Measurements from ENCODE around the gene FCHO1. TPM values are rescaled to one million over a fixed set of nuclear protein-coding genes. Genes with fewer than 3 reads are reported as not detected.

Gene FCHO1, protein sequence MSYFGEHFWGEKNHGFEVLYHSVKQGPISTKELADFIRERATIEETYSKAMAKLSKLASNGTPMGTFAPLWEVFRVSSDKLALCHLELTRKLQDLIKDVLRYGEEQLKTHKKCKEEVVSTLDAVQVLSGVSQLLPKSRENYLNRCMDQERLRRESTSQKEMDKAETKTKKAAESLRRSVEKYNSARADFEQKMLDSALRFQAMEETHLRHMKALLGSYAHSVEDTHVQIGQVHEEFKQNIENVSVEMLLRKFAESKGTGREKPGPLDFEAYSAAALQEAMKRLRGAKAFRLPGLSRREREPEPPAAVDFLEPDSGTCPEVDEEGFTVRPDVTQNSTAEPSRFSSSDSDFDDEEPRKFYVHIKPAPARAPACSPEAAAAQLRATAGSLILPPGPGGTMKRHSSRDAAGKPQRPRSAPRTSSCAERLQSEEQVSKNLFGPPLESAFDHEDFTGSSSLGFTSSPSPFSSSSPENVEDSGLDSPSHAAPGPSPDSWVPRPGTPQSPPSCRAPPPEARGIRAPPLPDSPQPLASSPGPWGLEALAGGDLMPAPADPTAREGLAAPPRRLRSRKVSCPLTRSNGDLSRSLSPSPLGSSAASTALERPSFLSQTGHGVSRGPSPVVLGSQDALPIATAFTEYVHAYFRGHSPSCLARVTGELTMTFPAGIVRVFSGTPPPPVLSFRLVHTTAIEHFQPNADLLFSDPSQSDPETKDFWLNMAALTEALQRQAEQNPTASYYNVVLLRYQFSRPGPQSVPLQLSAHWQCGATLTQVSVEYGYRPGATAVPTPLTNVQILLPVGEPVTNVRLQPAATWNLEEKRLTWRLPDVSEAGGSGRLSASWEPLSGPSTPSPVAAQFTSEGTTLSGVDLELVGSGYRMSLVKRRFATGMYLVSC
- total RNA-seq (1 to 10 TPM; 2.9 to 6.9 TPM), polyA plus RNA-seq (1 to 10 TPM; 1.5 to 1.6 TPM)
- long read RNA-seq, donor 1, partial matches to known transcripts: 3 of 6 reads
- long read RNA-seq, donor 1, other reads (novel, unspliced or antisense): 3 of 6 reads
- long read RNA-seq, donor 2, partial matches to known transcripts: 2 of 4 reads
- long read RNA-seq, donor 2, other reads (novel, unspliced or antisense): 2 of 4 reads

DNA sequence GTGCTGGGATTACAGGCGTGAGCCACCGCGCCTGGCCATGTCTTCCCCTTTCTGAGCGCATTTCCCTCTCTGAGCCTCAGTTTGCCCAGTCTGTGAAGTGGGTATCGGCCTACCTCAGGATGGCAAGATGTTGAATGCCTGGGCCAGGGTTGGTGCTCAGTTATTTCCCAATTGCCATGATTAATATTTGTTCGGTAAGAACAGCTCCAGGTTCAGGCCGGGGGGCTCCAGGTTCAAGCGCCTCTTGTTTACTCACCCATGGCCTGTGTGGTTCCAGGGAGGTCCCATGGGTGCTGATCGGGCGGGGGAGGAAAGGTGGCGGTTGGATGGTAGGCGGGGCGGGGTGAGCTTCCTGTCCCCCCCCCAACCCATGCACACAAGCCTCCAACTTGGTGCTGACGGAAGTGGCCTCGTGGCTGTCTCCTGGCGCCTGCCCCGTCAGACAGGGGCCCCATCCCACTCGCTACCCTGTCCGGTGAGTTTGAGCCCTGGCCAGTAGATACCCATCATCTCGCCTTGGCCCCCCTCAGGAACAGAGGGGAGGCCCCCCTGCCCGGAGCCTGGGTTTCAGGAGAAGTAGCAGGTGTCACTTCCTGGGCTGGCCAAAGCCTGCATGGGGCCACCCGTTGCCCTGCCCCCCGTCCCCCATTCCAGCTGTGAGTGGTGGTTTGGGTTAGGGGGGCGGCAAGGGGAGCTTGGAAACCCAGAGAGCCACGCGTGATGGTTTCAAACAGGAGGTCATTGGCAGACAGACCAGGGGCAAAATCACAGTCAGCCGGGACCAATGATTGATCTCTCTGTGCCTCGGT, at the start of gene FCHO1:
FCHO1 (plus strand) TSS at position 375 of the 809 bp plus-strand sequence. CDS start 3,688 bp downstream, outside the sequence.
- no peaks in the 10 kb centered on the region for H3K27me3 ChIP-seq (ENCODE audit: control insufficient read depth in 1 of 2, insufficient read depth in 2 of 2, low read length in 1 of 2)
- WGBS, 2 donors: 68 to 69% methylated on average over 28 of the region's 28 CpGs
- no peak within 1 kb of the TSS for H3K27ac ChIP-seq (ENCODE audit: low read depth in 1 of 2, low read length in 2 of 2)
- ATAC-seq (ENCODE audit: low FRiP score): no peak
- intact Hi-C loops (cut with DNase I): no loop called here
- no peaks in the 10 kb centered on the region for H3K36me3 ChIP-seq (ENCODE audit: control insufficient read depth in 1 of 2, insufficient read depth in 2 of 2, low read length in 1 of 2)
- no peaks in the 10 kb centered on the region for H3K9me3 ChIP-seq (ENCODE audit: control insufficient read depth, low read length)
- no peaks in the 10 kb centered on the region for H3K4me1 ChIP-seq (ENCODE audit: control insufficient read depth in 1 of 2, insufficient read depth in 2 of 2, low read length in 2 of 2)
- DNase-seq: peak in 1 of 2 donors; percentile 74
- H3K4me3 ChIP-seq (ENCODE audit: low read length in 2 of 2): no peak within 1 kb of the TSS

DNA sequence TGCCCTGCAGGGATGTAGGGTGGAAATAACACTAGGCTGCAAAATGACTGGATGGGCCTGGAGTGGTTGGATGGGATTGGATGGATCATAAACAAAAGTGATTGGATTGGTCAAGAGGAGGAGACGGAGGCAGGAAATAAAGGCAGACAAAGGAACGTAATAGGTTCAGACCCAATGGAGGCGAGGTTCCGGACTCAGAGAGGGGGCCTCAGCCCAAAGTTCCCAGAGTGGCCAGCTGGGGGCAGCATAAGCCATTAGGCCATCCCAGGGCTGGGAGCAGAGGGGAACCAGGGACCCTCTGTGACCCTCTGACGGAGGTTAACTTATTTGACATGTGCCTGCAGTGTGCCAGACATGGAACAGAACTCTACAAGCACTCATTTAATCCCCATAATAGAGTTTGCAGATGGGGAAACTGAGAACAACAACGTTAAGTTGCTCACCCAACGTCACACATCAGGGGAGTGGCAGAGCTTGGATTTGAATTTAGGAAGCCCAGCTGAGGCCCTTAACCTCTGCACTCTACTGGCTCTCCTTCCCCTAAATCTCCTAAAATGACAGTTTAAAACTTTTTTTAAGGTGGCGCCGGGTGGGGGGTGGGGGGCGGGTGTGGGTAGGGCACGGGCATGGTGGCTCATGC, 47.3 kb upstream of the FCHO1 start:
- Histone ChIP-seq H3K36me3 (ENCODE audit: control insufficient read depth in 1 of 2, insufficient read depth in 2 of 2, low read length in 1 of 2) (no peaks in the 10 kb centered on the region), H3K4me3 (ENCODE audit: low read length in 2 of 2) (no peak overlapping the region), H3K4me1 (ENCODE audit: control insufficient read depth in 1 of 2, insufficient read depth in 2 of 2, low read length in 2 of 2) (no peaks in the 10 kb centered on the region), H3K9me3 (ENCODE audit: control insufficient read depth, low read length) (no peaks in the 10 kb centered on the region), H3K27me3 (ENCODE audit: control insufficient read depth in 1 of 2, insufficient read depth in 2 of 2, low read length in 1 of 2) (peaks cover 0 to under 1% of the 10 kb centered on the region in 2 donors), H3K27ac (ENCODE audit: low read depth in 1 of 2, low read length in 2 of 2) (no peak overlapping the region)
- peak; percentile 63 for ATAC-seq (ENCODE audit: low FRiP score)
- DNase-seq: peak; percentile 69 to 87
- intact Hi-C loops (cut with DNase I): loop anchor here in 1 of 2 donors (5.0 kb wide), 1 partner anchor 73 kb away; no protein-coding TSS in a partner anchor
- WGBS, 2 donors: 42 to 51% methylated on average over 11 of the region's 11 CpGs

DNA sequence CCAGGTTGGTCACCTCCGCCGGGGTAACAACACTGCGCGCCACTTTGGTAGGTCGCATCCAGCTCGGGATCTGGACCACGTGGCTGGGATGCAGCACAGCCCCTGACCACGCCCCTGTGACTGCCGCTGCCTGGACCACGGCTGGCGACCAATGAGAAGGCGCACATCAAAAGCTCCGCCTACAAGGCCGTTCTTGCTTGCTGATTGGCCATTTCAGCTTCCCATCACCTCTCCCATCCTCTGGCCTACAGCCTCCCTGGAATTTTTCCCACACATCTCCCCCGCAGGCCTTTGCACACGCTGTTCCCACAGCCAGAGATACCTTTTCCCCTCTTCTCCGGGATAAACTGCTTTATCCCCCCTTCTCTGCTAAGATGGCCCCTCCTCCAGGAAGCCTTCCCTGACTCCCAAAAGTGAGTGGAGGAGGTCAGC, 44.5 kb upstream of the FCHO1 start:
- no peaks in the 10 kb centered on the region for H3K36me3 ChIP-seq (ENCODE audit: control insufficient read depth in 1 of 2, insufficient read depth in 2 of 2, low read length in 1 of 2)
- H3K4me1 ChIP-seq (ENCODE audit: control insufficient read depth in 1 of 2, insufficient read depth in 2 of 2, low read length in 2 of 2): no peaks in the 10 kb centered on the region
- 8 to 10% methylated on average over 17 of the region's 17 CpGs for WGBS, 2 donors
- H3K4me3 ChIP-seq (ENCODE audit: low read length in 2 of 2): no peak overlapping the region
- ATAC-seq (ENCODE audit: low FRiP score) (no peak), DNase-seq (no peak)
- no peaks in the 10 kb centered on the region for H3K9me3 ChIP-seq (ENCODE audit: control insufficient read depth, low read length)
- intact Hi-C loops (cut with DNase I): no loop called here
- H3K27me3 ChIP-seq (ENCODE audit: control insufficient read depth in 1 of 2, insufficient read depth in 2 of 2, low read length in 1 of 2): no peaks in the 10 kb centered on the region
- no peak overlapping the region for H3K27ac ChIP-seq (ENCODE audit: low read depth in 1 of 2, low read length in 2 of 2)

DNA sequence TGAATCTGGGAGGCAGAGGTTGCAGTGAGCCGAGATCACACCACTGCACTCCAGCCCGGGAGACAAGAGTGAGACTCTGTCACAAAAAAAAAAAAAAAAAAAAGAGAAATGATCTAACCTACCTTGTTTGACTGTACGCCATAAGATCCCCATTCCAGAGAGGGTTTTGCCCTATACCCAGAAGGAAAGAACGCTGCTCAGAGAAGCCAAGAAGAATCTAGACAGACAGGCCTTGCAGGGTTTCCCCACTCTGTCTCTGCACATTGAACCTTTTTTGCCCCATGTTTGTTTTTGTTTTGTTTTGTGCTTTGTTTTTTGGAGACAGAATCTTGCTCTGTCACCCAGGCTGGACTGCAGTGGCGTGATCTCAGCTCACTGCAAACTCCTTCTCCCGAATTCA, 39.4 kb upstream of the FCHO1 start:
- intact Hi-C loops (cut with DNase I): no loop called here
- Histone ChIP-seq H3K4me3 (ENCODE audit: low read length in 2 of 2) (no peak overlapping the region), H3K9me3 (ENCODE audit: control insufficient read depth, low read length) (no peaks in the 10 kb centered on the region), H3K36me3 (ENCODE audit: control insufficient read depth in 1 of 2, insufficient read depth in 2 of 2, low read length in 1 of 2) (no peaks in the 10 kb centered on the region), H3K27ac (ENCODE audit: low read depth in 1 of 2, low read length in 2 of 2) (no peak overlapping the region), H3K27me3 (ENCODE audit: control insufficient read depth in 1 of 2, insufficient read depth in 2 of 2, low read length in 1 of 2) (no peaks in the 10 kb centered on the region), H3K4me1 (ENCODE audit: control insufficient read depth in 1 of 2, insufficient read depth in 2 of 2, low read length in 2 of 2) (no peaks in the 10 kb centered on the region)
- 72 to 73% methylated on average over 6 of the region's 6 CpGs for WGBS, 2 donors
- no peak for DNase-seq
- ATAC-seq (ENCODE audit: low FRiP score): no peak

DNA sequence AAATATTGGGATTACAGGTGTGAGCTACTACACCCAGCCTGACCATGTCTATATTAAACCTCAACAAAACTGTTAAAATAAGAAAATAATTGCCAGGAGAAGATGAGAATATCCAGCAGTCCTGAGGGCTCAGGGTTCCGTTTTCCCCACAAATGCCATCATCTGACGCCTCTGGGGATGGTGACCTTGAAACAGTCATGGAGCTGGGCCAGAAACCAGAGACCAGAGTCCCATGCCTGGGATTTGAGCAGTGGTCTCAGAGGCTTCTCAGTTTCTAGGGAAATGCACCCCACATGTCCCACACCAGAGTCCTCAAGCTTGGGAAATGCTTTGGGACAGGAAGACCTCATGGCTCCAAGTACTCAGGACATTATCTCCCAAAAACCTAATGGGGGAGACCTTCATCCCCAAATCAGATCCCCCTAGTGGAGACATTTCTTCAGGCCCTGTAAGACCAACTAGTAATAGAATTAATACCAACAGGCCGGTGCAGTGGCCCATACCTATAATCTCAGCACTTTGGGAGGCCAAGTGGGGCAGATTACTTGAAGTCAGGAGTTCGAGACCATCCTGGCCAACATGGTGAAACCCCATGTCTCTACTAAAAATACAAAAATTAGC, 34.9 kb upstream of the FCHO1 start:
- Histone ChIP-seq H3K4me1 (ENCODE audit: control insufficient read depth in 1 of 2, insufficient read depth in 2 of 2, low read length in 2 of 2) (no peaks in the 10 kb centered on the region), H3K9me3 (ENCODE audit: control insufficient read depth, low read length) (no peaks in the 10 kb centered on the region), H3K4me3 (ENCODE audit: low read length in 2 of 2) (no peak overlapping the region), H3K36me3 (ENCODE audit: control insufficient read depth in 1 of 2, insufficient read depth in 2 of 2, low read length in 1 of 2) (no peaks in the 10 kb centered on the region), H3K27me3 (ENCODE audit: control insufficient read depth in 1 of 2, insufficient read depth in 2 of 2, low read length in 1 of 2) (no peaks in the 10 kb centered on the region), H3K27ac (ENCODE audit: low read depth in 1 of 2, low read length in 2 of 2) (no peak overlapping the region)
- intact Hi-C loops (cut with DNase I): no loop called here
- 59 to 67% methylated on average over 4 of the region's 4 CpGs for WGBS, 2 donors
- ATAC-seq (ENCODE audit: low FRiP score) (no peak), DNase-seq (no peak)

DNA sequence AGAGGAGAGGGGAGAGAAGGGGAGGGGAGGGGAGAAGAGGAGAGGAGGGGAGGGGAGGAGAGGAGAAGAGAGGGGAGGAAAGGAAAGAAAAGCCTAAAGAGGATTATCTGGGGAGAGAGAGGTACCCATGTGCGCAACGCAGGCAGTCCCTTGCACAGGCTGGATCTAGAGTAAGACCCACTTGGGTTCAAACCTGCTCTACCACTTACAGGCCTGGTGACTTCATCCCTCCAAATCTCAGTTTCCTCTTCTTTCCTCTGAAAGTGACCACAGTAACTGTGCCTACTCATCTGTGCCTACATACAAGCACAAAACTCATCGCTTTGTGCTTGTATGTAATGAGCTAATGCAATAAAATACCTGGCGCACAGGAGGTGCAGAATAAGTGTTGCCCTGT, 32.7 kb upstream of the FCHO1 start:
- 86 to 89% methylated on average over 4 of the region's 4 CpGs for WGBS, 2 donors
- DNase-seq (no peak), ATAC-seq (ENCODE audit: low FRiP score) (no peak)
- no peaks in the 10 kb centered on the region for H3K36me3 ChIP-seq (ENCODE audit: control insufficient read depth in 1 of 2, insufficient read depth in 2 of 2, low read length in 1 of 2)
- no peaks in the 10 kb centered on the region for H3K4me1 ChIP-seq (ENCODE audit: control insufficient read depth in 1 of 2, insufficient read depth in 2 of 2, low read length in 2 of 2)
- intact Hi-C loops (cut with DNase I): no loop called here
- H3K9me3 ChIP-seq (ENCODE audit: control insufficient read depth, low read length): no peaks in the 10 kb centered on the region
- no peak overlapping the region for H3K27ac ChIP-seq (ENCODE audit: low read depth in 1 of 2, low read length in 2 of 2)
- H3K27me3 ChIP-seq (ENCODE audit: control insufficient read depth in 1 of 2, insufficient read depth in 2 of 2, low read length in 1 of 2): no peaks in the 10 kb centered on the region
- no peak overlapping the region for H3K4me3 ChIP-seq (ENCODE audit: low read length in 2 of 2)

DNA sequence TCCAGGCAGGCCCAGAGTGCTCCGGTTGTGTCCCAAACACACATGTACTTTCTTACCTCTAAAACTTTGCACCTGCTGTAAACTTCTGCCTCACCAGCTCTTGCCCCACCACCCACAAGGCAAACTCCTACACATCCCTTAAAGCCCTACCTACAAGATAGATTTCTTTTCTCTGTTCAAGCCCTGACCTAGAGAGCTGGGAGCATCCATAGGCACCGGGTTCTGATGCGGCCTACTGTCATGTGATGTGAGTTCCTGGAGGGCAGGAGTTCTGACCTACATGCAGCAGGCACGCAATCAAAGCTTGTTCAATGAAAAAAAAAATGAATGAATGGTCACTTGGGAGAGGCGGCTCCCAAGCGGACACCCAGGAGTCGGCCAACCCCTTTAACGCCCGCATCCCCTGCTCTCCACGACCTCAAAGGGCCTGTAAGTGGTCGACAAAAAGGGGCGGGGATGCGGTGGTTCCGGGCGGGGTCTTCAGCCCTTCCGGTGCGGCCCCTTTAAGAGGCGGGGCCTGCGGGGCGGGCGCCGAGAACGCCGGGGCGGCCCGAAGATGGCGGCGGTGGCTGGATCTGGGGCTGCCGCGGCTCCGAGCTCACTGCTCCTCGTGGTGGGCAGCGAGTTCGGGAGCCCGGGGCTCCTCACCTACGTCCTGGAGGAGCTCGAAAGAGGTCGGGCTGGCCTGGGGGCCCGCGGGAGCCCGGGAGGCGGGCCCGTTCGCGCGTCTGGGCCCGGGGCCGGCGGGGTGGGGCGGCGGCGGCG, 32.1 kb upstream of the FCHO1 start, which contains the start of gene MAP1S:
MAP1S (plus strand) TSS at position 534 of the 765 bp plus-strand sequence; CDS start at position 557, 23 bp downstream.
- 2 to 3% methylated on average over 51 to 53 of the region's 53 CpGs for WGBS, 2 donors
- Histone ChIP-seq H3K27ac (ENCODE audit: low read depth in 1 of 2, low read length in 2 of 2) (no peak within 1 kb of the TSS), H3K4me1 (ENCODE audit: control insufficient read depth in 1 of 2, insufficient read depth in 2 of 2, low read length in 2 of 2) (no peaks in the 10 kb centered on the region), H3K27me3 (ENCODE audit: control insufficient read depth in 1 of 2, insufficient read depth in 2 of 2, low read length in 1 of 2) (no peaks in the 10 kb centered on the region), H3K9me3 (ENCODE audit: control insufficient read depth, low read length) (no peaks in the 10 kb centered on the region), H3K36me3 (ENCODE audit: control insufficient read depth in 1 of 2, insufficient read depth in 2 of 2, low read length in 1 of 2) (peaks cover 0 to 2% of the 10 kb centered on the region in 2 donors), H3K4me3 (ENCODE audit: low read length in 2 of 2) (peak within 1 kb of the TSS; percentile 94 to 95)
- intact Hi-C loops (cut with DNase I): no loop called here
- peak; percentile 73 to 88 for DNase-seq
- peak; percentile 69 for ATAC-seq (ENCODE audit: low FRiP score)

Measured in aorta (tissue), 5 donors.